NCI-H510A (cell line): Measurements from ENCODE around the gene ATXN1.
"Not testable (repeated sequence)": the region's sequence is repeated elsewhere in the genome, so short reads cannot be mapped to it uniquely, and the experiment has no call there.

ENCODE experiments used
- DNase-seq: peaks from one replicate; lab custom pipeline; 2025; lab: John Stamatoyannopoulos, UW

The ATXN1 gene

GRCh38 chr6:16412982-16413381 lies 348.3 kb downstream of the ATXN1 start:
- DNase-seq: no peak

GRCh38 chr6:16412171-16412570 lies 349.1 kb downstream of the ATXN1 start:
- DNase-seq: no peak

GRCh38 chr6:16409531-16410441 lies 351.5 kb downstream of the ATXN1 start:
- DNase-seq: no peak

- DNase-seq: no peak
Observed at GRCh38 chr6:16408766-16409165, 352.5 kb downstream of the ATXN1 start.

- DNase-seq: no peak
Observed at GRCh38 chr6:16406966-16407365, 354.3 kb downstream of the ATXN1 start.

GRCh38 chr6:16406538-16406937 lies 354.7 kb downstream of the ATXN1 start:
- DNase-seq: not testable (repeated sequence)

- no peak for DNase-seq
Observed at GRCh38 chr6:16405375-16405774, 355.9 kb downstream of the ATXN1 start.

- DNase-seq: no peak
Observed at GRCh38 chr6:16404456-16404855, 356.8 kb downstream of the ATXN1 start.

- no peak for DNase-seq
Observed at GRCh38 chr6:16403831-16404230, 357.4 kb downstream of the ATXN1 start.

- DNase-seq: no peak
Observed at GRCh38 chr6:16402581-16402900, 358.7 kb downstream of the ATXN1 start.

- DNase-seq: no peak
Observed at GRCh38 chr6:16400248-16400760, 361.0 kb downstream of the ATXN1 start.

GRCh38 chr6:16399695-16400094 lies 361.6 kb downstream of the ATXN1 start:
- DNase-seq: no peak

GRCh38 chr6:16399158-16399557 lies 362.1 kb downstream of the ATXN1 start:
- no peak for DNase-seq

GRCh38 chr6:16398587-16398986 lies 362.7 kb downstream of the ATXN1 start:
- no peak for DNase-seq

GRCh38 chr6:16397623-16398022 lies 363.6 kb downstream of the ATXN1 start:
- no peak for DNase-seq

GRCh38 chr6:16396497-16397319 lies 364.6 kb downstream of the ATXN1 start:
- DNase-seq: no peak

- no peak for DNase-seq
Observed at GRCh38 chr6:16394632-16395031, 366.6 kb downstream of the ATXN1 start.

GRCh38 chr6:16393326-16393725 lies 367.9 kb downstream of the ATXN1 start:
- no peak for DNase-seq

GRCh38 chr6:16392010-16392409 lies 369.2 kb downstream of the ATXN1 start:
- DNase-seq: no peak

GRCh38 chr6:16391451-16391912 lies 369.8 kb downstream of the ATXN1 start:
- no peak for DNase-seq

GRCh38 chr6:16390909-16391450 lies 370.3 kb downstream of the ATXN1 start:
- not testable (repeated sequence) for DNase-seq

- DNase-seq: no peak
Observed at GRCh38 chr6:16389642-16390041, 371.6 kb downstream of the ATXN1 start.

GRCh38 chr6:16388488-16388887 lies 372.8 kb downstream of the ATXN1 start:
- DNase-seq: no peak
